Activated CD4-positive, alpha-beta memory T cell treated with anti-CD3 and anti-CD28 coated beads for 36 hours (primary cell): ENCODE results near the gene DPYSL5. TPM values are rescaled to one million over a fixed set of nuclear protein-coding genes. Genes with fewer than 3 reads are reported as not detected.

ENCODE experiments used
- CTCF ChIA-PET: fragments of 350-600 bp; sonication (Branson Sonifier 250); formaldehyde crosslinking; loops from one replicate; lab custom pipeline; 2021; ENCODE audit warnings: antibody characterized with exemption, inconsistent platforms; lab: Charles Lee
- POLR2A ChIA-PET: fragments of 350-600 bp; sonication (Branson Sonifier 250); formaldehyde crosslinking; loops from one replicate; lab custom pipeline; 2021; ENCODE audit warnings: antibody characterized with exemption; lab: Charles Lee
- DNase-seq: peaks from one replicate; pipeline ENCODE4 v3.0.0-alpha.2; 2020
- H3K27ac Mint-ChIP-seq: one replicate; pipeline ENCODE4 v1.8.0; 2021; ENCODE audit warnings: mixed read lengths
- H3K27me3 Mint-ChIP-seq: one replicate; pipeline ENCODE4 v1.8.0; 2021; ENCODE audit warnings: mixed read lengths
- H3K36me3 Mint-ChIP-seq: one replicate; pipeline ENCODE4 v1.8.0; 2021; ENCODE audit warnings: mixed read lengths
- H3K4me1 Mint-ChIP-seq: one replicate; pipeline ENCODE4 v1.8.0; 2021; ENCODE audit warnings: low read depth, mixed read lengths
- H3K4me3 Mint-ChIP-seq: one replicate; pipeline ENCODE4 v1.8.0; 2021; ENCODE audit warnings: mild to moderate bottlenecking, mixed read lengths
- H3K9me3 Mint-ChIP-seq: one replicate; pipeline ENCODE4 v1.8.0; 2021; ENCODE audit warnings: mixed read lengths
- intact Hi-C: fragments of 100-400 bp; cut with micrococcal nuclease; formaldehyde crosslinking; loops from one replicate; pipeline ENCODE4 v1.15.1; 2023
- total RNA-seq, 2 experiments: library from RNA; stranded (reverse); gene quantifications; one replicate each; pipeline ENCODE4 v1.2.3, GENCODE V29; 2021

DPYSL5 gene
- total RNA-seq, 2 experiments from 2014 or later, result not detected

GRCh38 chr2:26925100-26925791, 77.3 kb downstream of the DPYSL5 start:
- DNase-seq, result no peak
- POLR2A ChIA-PET, result no interaction called here
- intact Hi-C loops, result no loop called here
- H3K27ac Mint-ChIP-seq, result no peak overlapping the region
- no peaks in the 10 kb centered on the region for H3K9me3 Mint-ChIP-seq
- H3K27me3 Mint-ChIP-seq, result peaks cover 14% of the 10 kb centered on the region
- H3K4me1 Mint-ChIP-seq, result peaks cover 8% of the 10 kb centered on the region
- CTCF ChIA-PET, result interaction anchor here (2.3 kb wide), 1 partner anchor 79 kb away, joined by 9 read pairs; no protein-coding TSS in a partner anchor
- H3K4me3 Mint-ChIP-seq, result no peak overlapping the region
- H3K36me3 Mint-ChIP-seq, result no peaks in the 10 kb centered on the region

GRCh38 chr2:26927221-26927620, 79.3 kb downstream of the DPYSL5 start:
- POLR2A ChIA-PET, result no interaction called here
- no peaks in the 10 kb centered on the region for H3K9me3 Mint-ChIP-seq
- intact Hi-C loops, result no loop called here

GRCh38 chr2:26932974-26933373, 85.0 kb downstream of the DPYSL5 start:
- intact Hi-C loops, result no loop called here
- ChIA-PET CTCF (interaction anchor here (0.6 to 2.1 kb wide), 4 partner anchors 10 to 87 kb away, joined by 3 to 7 read pairs (median 4); no protein-coding TSS in a partner anchor), POLR2A (no interaction called here)
- Mint-ChIP-seq H3K27me3 (peaks cover 4% of the 10 kb centered on the region), H3K4me3 (no peak overlapping the region), H3K4me1 (no peaks in the 10 kb centered on the region), H3K27ac (no peak overlapping the region), H3K9me3 (no peaks in the 10 kb centered on the region), H3K36me3 (no peaks in the 10 kb centered on the region)
- DNase-seq, result no peak

More at GRCh38 chr2:26927221-26927620, 79.3 kb downstream of the DPYSL5 start:
- peaks cover 8% of the 10 kb centered on the region for H3K4me1 Mint-ChIP-seq
- no peaks in the 10 kb centered on the region for H3K36me3 Mint-ChIP-seq
- no peak for DNase-seq
- CTCF ChIA-PET, result interaction anchor here (0.7 to 2.3 kb wide), 2 partner anchors 81 to 376 kb away, joined by 4 to 9 read pairs; no protein-coding TSS in a partner anchor
- H3K27ac Mint-ChIP-seq, result no peak overlapping the region
- H3K4me3 Mint-ChIP-seq, result no peak overlapping the region
- H3K27me3 Mint-ChIP-seq, result peaks cover 11% of the 10 kb centered on the region

GRCh38 chr2:26933431-26934334, 85.8 kb downstream of the DPYSL5 start:
- Mint-ChIP-seq H3K27ac (no peak overlapping the region), H3K36me3 (no peaks in the 10 kb centered on the region), H3K4me1 (no peaks in the 10 kb centered on the region), H3K27me3 (peaks cover 4% of the 10 kb centered on the region), H3K9me3 (no peaks in the 10 kb centered on the region), H3K4me3 (no peak overlapping the region)
- no peak for DNase-seq
- intact Hi-C loops, result no loop called here
- ChIA-PET CTCF (interaction anchor here (0.6 to 2.1 kb wide), 2 partner anchors 24 to 87 kb away, joined by 3 to 7 read pairs; no protein-coding TSS in a partner anchor), POLR2A (no interaction called here)

GRCh38 chr2:26934335-26934724, 86.4 kb downstream of the DPYSL5 start:
- intact Hi-C loops, result no loop called here
- no peaks in the 10 kb centered on the region for H3K4me1 Mint-ChIP-seq
- no peak overlapping the region for H3K27ac Mint-ChIP-seq
- ChIA-PET CTCF (no interaction called here), POLR2A (no interaction called here)
- H3K4me3 Mint-ChIP-seq, result no peak overlapping the region
- peaks cover 4% of the 10 kb centered on the region for H3K27me3 Mint-ChIP-seq
- H3K9me3 Mint-ChIP-seq, result no peaks in the 10 kb centered on the region
- no peak for DNase-seq
- H3K36me3 Mint-ChIP-seq, result no peaks in the 10 kb centered on the region

GRCh38 chr2:26934985-26935384, 87.1 kb downstream of the DPYSL5 start:
- CTCF ChIA-PET, result interaction anchor here (0.7 to 10.7 kb wide), 2 partner anchors 12 to 89 kb away, joined by 5 to 229 read pairs; partner anchors contain the start of gene DPYSL5
- Mint-ChIP-seq H3K36me3 (no peaks in the 10 kb centered on the region), H3K27me3 (peaks cover 2% of the 10 kb centered on the region), H3K4me3 (no peak overlapping the region), H3K9me3 (no peaks in the 10 kb centered on the region), H3K4me1 (no peaks in the 10 kb centered on the region), H3K27ac (no peak overlapping the region)
- POLR2A ChIA-PET, result interaction anchor here (0.5 kb wide), 1 partner anchor 25 kb away, joined by 3 read pairs; no protein-coding TSS in a partner anchor
- no peak for DNase-seq
- intact Hi-C loops, result no loop called here

- POLR2A ChIA-PET, result no interaction called here
- no peak for DNase-seq
- no peak overlapping the region for H3K4me3 Mint-ChIP-seq
- CTCF ChIA-PET, result interaction anchor here (1.3 to 10.7 kb wide), 2 partner anchors 15 to 91 kb away, joined by 4 to 229 read pairs; partner anchors contain the start of gene DPYSL5
- H3K36me3 Mint-ChIP-seq, result no peaks in the 10 kb centered on the region
- no peaks in the 10 kb centered on the region for H3K4me1 Mint-ChIP-seq
- intact Hi-C loops, result no loop called here
- H3K27ac Mint-ChIP-seq, result no peak overlapping the region
- no peaks in the 10 kb centered on the region for H3K9me3 Mint-ChIP-seq
- peaks cover 2% of the 10 kb centered on the region for H3K27me3 Mint-ChIP-seq
Observed at GRCh38 chr2:26936855-26937254, 88.9 kb downstream of the DPYSL5 start.

GRCh38 chr2:26938399-26939118, 90.6 kb downstream of the DPYSL5 start:
- H3K4me1 Mint-ChIP-seq, result peaks cover 2% of the 10 kb centered on the region
- no peaks in the 10 kb centered on the region for H3K9me3 Mint-ChIP-seq
- no peak overlapping the region for H3K27ac Mint-ChIP-seq
- H3K36me3 Mint-ChIP-seq, result no peaks in the 10 kb centered on the region
- H3K27me3 Mint-ChIP-seq, result peaks cover 7% of the 10 kb centered on the region
- DNase-seq, result no peak
- POLR2A ChIA-PET, result no interaction called here
- CTCF ChIA-PET, result interaction anchor here (10.7 kb wide), 1 partner anchor 93 kb away, joined by 229 read pairs; the partner anchor contains the start of gene DPYSL5
- intact Hi-C loops, result no loop called here
- no peak overlapping the region for H3K4me3 Mint-ChIP-seq

- intact Hi-C loops, result no loop called here
- H3K36me3 Mint-ChIP-seq, result no peaks in the 10 kb centered on the region
- no peak overlapping the region for H3K4me3 Mint-ChIP-seq
- H3K9me3 Mint-ChIP-seq, result no peaks in the 10 kb centered on the region
- DNase-seq, result no peak
- no peak overlapping the region for H3K27ac Mint-ChIP-seq
- H3K27me3 Mint-ChIP-seq, result peaks cover 11% of the 10 kb centered on the region
- CTCF ChIA-PET, result interaction anchor here (10.7 kb wide), 1 partner anchor 94 kb away, joined by 229 read pairs; the partner anchor contains the start of gene DPYSL5
- POLR2A ChIA-PET, result no interaction called here
- H3K4me1 Mint-ChIP-seq, result peaks cover 2% of the 10 kb centered on the region
Observed at GRCh38 chr2:26940001-26940400, 92.1 kb downstream of the DPYSL5 start.

- Mint-ChIP-seq H3K36me3 (no peaks in the 10 kb centered on the region), H3K4me3 (no peak overlapping the region), H3K27me3 (peaks cover 16% of the 10 kb centered on the region), H3K9me3 (no peaks in the 10 kb centered on the region), H3K27ac (no peak overlapping the region), H3K4me1 (peaks cover 2% of the 10 kb centered on the region)
- ChIA-PET POLR2A (no interaction called here), CTCF (interaction anchor here (1.1 to 10.7 kb wide), 6 partner anchors 19 to 101 kb away, joined by 3 to 229 read pairs (median 4); partner anchors contain the start of gene DPYSL5)
- intact Hi-C loops, result no loop called here
- no peak for DNase-seq
Observed at GRCh38 chr2:26941486-26941885, 93.6 kb downstream of the DPYSL5 start.
